HepG2 (cell line): ENCODE results near the gene GCM1. TPM values are rescaled to one million over a fixed set of nuclear protein-coding genes. Genes with fewer than 3 reads are reported as not detected.

Experiments used
- ATAC-seq: fragments of 200-7000 bp; cut with Tn5 transposase; 3 replicates; pipeline ENCODE4 v1.9.1; 2020; ENCODE audit warnings: mild to moderate bottlenecking, moderate library complexity
- BruUV-seq: library from RNA; stranded (reverse); fragments of 400-500 nt; replicated peaks from 2 replicates; lab custom pipeline; 2021; lab: Mats Ljungman, UMichigan
- CTCF ChIA-PET: fragments of 300-600 bp; formaldehyde crosslinking; extraction: SDS; loops from one replicate; lab custom pipeline; 2021; ENCODE audit warnings: low total read pairs, inconsistent platforms, low intra/inter-chr PET ratio; lab: Yijun Ruan, JAX
- POLR2A ChIA-PET: fragments of 350-600 bp; sonication (Branson Sonifier 250); formaldehyde crosslinking; loops from one replicate; lab custom pipeline; 2020; ENCODE audit warnings: antibody characterized with exemption, inconsistent platforms; lab: Yijun Ruan, JAX
- DNase-seq: peaks from one replicate; pipeline ENCODE4 v3.0.0-alpha.2; 2015; ENCODE audit warnings: low spot score
- FAIRE-seq: peaks from 3 replicates; lab custom pipeline; 2011; peaks lifted over from hg19 to GRCh38; lab: Jason Lieb, UNC
- H2AFZ ChIP-seq: one replicate; pipeline ENCODE4 v1.6.1; 2011; ENCODE audit warnings: low read length, inconsistent platforms
- H3K27ac ChIP-seq: fragments of 300-600 bp; 3 replicates; pipeline ENCODE4 v1.8.0; 2011; ENCODE audit warnings: mixed run types, mild to moderate bottlenecking, mixed read lengths, low read length, inconsistent platforms; ENCODE audit not compliant: insufficient read depth; ENCODE audit errors: extremely low read length
- H3K27me3 ChIP-seq, 2 experiments: fragments of 200-600 bp in 1 of 2; 2 replicates in 1 of 2; 3 replicates in 1 of 2; pipeline versions ENCODE4 v1.6.0 to v1.8.0; 2011; ENCODE audit warnings: low read length in 2 of 2, mild to moderate bottlenecking in 2 of 2, moderate library complexity in 2 of 2, inconsistent platforms in 1 of 2; ENCODE audit not compliant: insufficient read depth in 2 of 2, control insufficient read depth in 1 of 2
- H3K36me3 ChIP-seq, 2 experiments: fragments of 200-600 bp in 1 of 2; replicated peaks in 1 of 2; 2 replicates in 1 of 2; 3 replicates in 1 of 2; pipeline versions ENCODE4 v1.5.1 to v1.8.0; 2011; ENCODE audit warnings: low read length in 2 of 2, inconsistent platforms in 1 of 2; ENCODE audit not compliant: insufficient read depth in 2 of 2, control insufficient read depth in 1 of 2
- H3K4me1 ChIP-seq: 2 replicates; pipeline ENCODE4 v1.5.1; 2012; ENCODE audit warnings: low read length, inconsistent platforms; ENCODE audit not compliant: insufficient read depth
- H3K4me2 ChIP-seq: 2 replicates; pipeline ENCODE4 v1.6.0; 2011; ENCODE audit warnings: low read depth, low read length, inconsistent platforms
- H3K4me3 ChIP-seq, 3 experiments: fragments of 200-600 bp in 1 of 3; sonication (generic), shearing (Covaris generic) in 1 of 3; replicated peaks in 1 of 3; 2 replicates each; pipeline ENCODE4 v1.5.1; 2011 to 2016; ENCODE audit warnings: low read length in 3 of 3, inconsistent platforms in 2 of 3, low read depth in 2 of 3, mild to moderate bottlenecking in 2 of 3, control low read depth in 1 of 3, mixed read lengths in 1 of 3; ENCODE audit not compliant: insufficient read depth in 1 of 3
- H3K79me2 ChIP-seq: one replicate; pipeline ENCODE4 v1.6.1; 2011; ENCODE audit warnings: low read length, inconsistent platforms; ENCODE audit not compliant: insufficient read depth
- H3K9ac ChIP-seq: 2 replicates; pipeline ENCODE4 v1.6.0; 2011; ENCODE audit warnings: mild to moderate bottlenecking, low read depth, low read length, inconsistent platforms; ENCODE audit not compliant: insufficient read depth
- H3K9me3 ChIP-seq: 2 replicates; pipeline ENCODE4 v1.5.1; 2012; ENCODE audit warnings: mild to moderate bottlenecking, low read length
- H4K20me1 ChIP-seq: 2 replicates; pipeline ENCODE4 v1.6.0; 2011; ENCODE audit warnings: inconsistent platforms, mild to moderate bottlenecking, low read length, moderate library complexity; ENCODE audit not compliant: insufficient read depth
- BORCS8-MEF2B ChIP-seq: sonication (generic); formaldehyde crosslinking; IDR thresholded peaks from 2 replicates; pipeline ENCODE4 v1.8.0; 2022; ENCODE audit warnings: mild to moderate bottlenecking, missing genetic modification reagents
- DNMT1 ChIP-seq: sonication (generic); formaldehyde crosslinking; IDR thresholded peaks from 2 replicates; pipeline ENCODE4 v1.5.1; 2020; ENCODE audit warnings: mild to moderate bottlenecking, missing genetic modification reagents
- MAFF ChIP-seq: IDR thresholded peaks from 2 replicates; pipeline ENCODE4 v1.6.1; 2011; ENCODE audit warnings: low read depth, low read length, improper control_type of control experiment
- MAFK ChIP-seq, 2 experiments: IDR thresholded peaks in 1 of 2; conservative IDR thresholded peaks in 1 of 2; 2 replicates each; pipeline ENCODE4 v1.6.1; 2011; ENCODE audit warnings: improper control_type of control experiment in 2 of 2, low read length in 2 of 2
- PAF1 ChIP-seq: IDR thresholded peaks from 2 replicates; pipeline ENCODE4 v1.6.1; 2016; ENCODE audit warnings: missing genetic modification reagents, missing compliant biosample characterization
- ZNF234 ChIP-seq: sonication (generic); formaldehyde crosslinking; conservative IDR thresholded peaks from 2 replicates; pipeline ENCODE4 v1.5.1; 2020; ENCODE audit warnings: mild to moderate bottlenecking, missing genetic modification reagents
- ZNF354B ChIP-seq: sonication (generic); formaldehyde crosslinking; IDR thresholded peaks from 2 replicates; pipeline ENCODE4 v1.8.0; 2022; ENCODE audit warnings: mild to moderate bottlenecking, missing genetic modification reagents
- ZNF616 ChIP-seq: sonication (generic); formaldehyde crosslinking; IDR thresholded peaks from 2 replicates; pipeline ENCODE4 v1.5.0; 2020; ENCODE audit warnings: low read depth, mild to moderate bottlenecking, missing genetic modification reagents
- ZSCAN5A ChIP-seq: sonication (generic); formaldehyde crosslinking; IDR thresholded peaks from 2 replicates; pipeline ENCODE4 v1.8.0; 2022; ENCODE audit warnings: mild to moderate bottlenecking, missing genetic modification reagents, borderline replicate concordance
- WGBS: methylation state at CpG from one replicate; pipeline ENCODE4 v1.1.6; 2017; ENCODE audit warnings: low lambda C conversion rate; 5-methylcytosine and 5-hydroxymethylcytosine counted together
- in situ Hi-C: cut with HindIII; loops from 2 replicates; pipeline ENCODE4 v1.10.0; 2017; ENCODE audit warnings: low pct_unique_long_range_greater_than_20kb; ENCODE audit not compliant: extremely low pct_ligation_motif_present
- intact Hi-C: fragments of 100-400 bp; cut with micrococcal nuclease; formaldehyde crosslinking; loops from one replicate; pipeline ENCODE4 v1.10.0; 2022; ENCODE audit not compliant: unreplicated experiment
- polyA plus RNA-seq, 8 experiments: library from polyadenylated mRNA; depleted of rRNA in 3 of 8; stranded (reverse) in 7 of 8; unstranded in 1 of 8; fragments of >200 nt; fragmentation: Illumina TruSeq in 4 of 8; extraction: Trizol in 4 of 8; gene quantifications; 2 replicates each; pipeline versions ENCODE4 v1.2.1 to v1.2.3, GENCODE V29; 2011 to 2016; ENCODE audit warnings: low read depth in 4 of 8, missing spikeins in 1 of 8, mixed read lengths in 1 of 8; ENCODE audit not compliant: insufficient read depth in 1 of 8
- small RNA-seq, 3 experiments: library from RNA; depleted of rRNA; stranded (forward); fragments of <200 nt; gene quantifications; one replicate each; pipeline ENCODE3, GENCODE V24; 2012; ENCODE audit warnings: low read depth in 2 of 3, low replicate concordance in 1 of 3; ENCODE audit not compliant: insufficient read length in 3 of 3, insufficient read depth in 2 of 3
- total RNA-seq, 5 experiments: library from RNA; depleted of rRNA; stranded (reverse); fragments of >200 nt; fragmentation: Illumina TruSeq; extraction: Trizol; gene quantifications; 2 replicates each; pipeline ENCODE4 v1.2.3, GENCODE V29; 2016; ENCODE audit warnings: low read depth in 1 of 5

GCM1 gene
- total and polyA plus RNA-seq, 2 of the 13 experiments (the other 11 are each of a cell fraction or from before 2014, with no cell fraction given) = 0.04 to 0.13 TPM

DNA sequence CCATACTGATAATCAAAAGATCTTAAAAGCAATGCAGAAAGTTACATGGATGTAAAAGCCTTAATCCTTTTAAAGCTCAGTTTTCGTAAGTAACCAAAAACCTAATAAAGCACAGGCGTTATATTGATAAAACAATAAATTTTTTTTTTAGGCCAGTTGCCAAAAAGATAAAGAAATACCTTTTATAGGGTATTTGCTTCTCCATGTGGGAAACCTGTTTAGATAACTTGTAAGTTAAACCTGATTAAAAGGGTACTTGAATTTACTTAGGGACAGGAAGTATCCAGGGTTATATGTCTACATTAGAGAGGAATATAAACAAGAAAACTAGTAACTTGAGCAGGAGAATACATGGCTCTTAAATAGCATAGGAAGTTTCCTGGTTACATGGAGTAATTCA is 62.3 kb downstream of the GCM1 start (continued):
- TF ChIP-seq BORCS8-MEF2B (CRISPR knock-in tag) (no peak), PAF1 (CRISPR knock-in tag) (no peak)

GRCh38 chr6:53080813-53081212 is 67.8 kb downstream of the GCM1 start:
- in situ Hi-C loops = no loop called here
- POLR2A ChIA-PET = no interaction called here
- CTCF ChIA-PET = no interaction called here
- Histone ChIP-seq H3K79me2 (no peaks in the 10 kb centered on the region), H3K4me1 (no peaks in the 10 kb centered on the region), H3K4me3 (no peak overlapping the region), H3K9me3 (no peaks in the 10 kb centered on the region), H3K27ac (no peak overlapping the region), H3K36me3 (peaks cover 4 to 61% of the 10 kb centered on the region in 2 experiments), H3K27me3 (no peaks in the 10 kb centered on the region), H3K4me2 (no peak overlapping the region), H4K20me1 (no peaks in the 10 kb centered on the region), H3K9ac (no peak overlapping the region), H2AFZ (no peak overlapping the region)
- ATAC-seq (no peak), DNase-seq (no peak), FAIRE-seq (no peak)
- no TSS peak for BruUV-seq
- intact Hi-C loops = no loop called here
- 100% methylated on average over 1 of the region's 1 CpG for WGBS
- TF ChIP-seq MAFF = peak; percentile 73
- TF ChIP-seq MAFK (conservative IDR thresholded peaks at IDR 0.05 in 1 of 2, IDR thresholded peaks at IDR 0.05 in 1 of 2; ENCODE audit: low read length in 2 of 2) = peak; percentile 81 to 88
- TF ChIP-seq ZNF354B (CRISPR knock-in tag) = no peak
- no peak for TF ChIP-seq DNMT1 (CRISPR knock-in tag)
- no peak for TF ChIP-seq ZNF234 (CRISPR knock-in tag)
- TF ChIP-seq ZSCAN5A (CRISPR knock-in tag) = no peak
- TF ChIP-seq ZNF616 (CRISPR knock-in tag) = no peak

Small RNA genes lying within 50 kb of the gene (small RNA-seq; reads per million reads assigned to genes)
- gene RN7SL244P (0 reads per million in 3 experiments), gene RNU6-464P (0 reads per million in 3 experiments)

Other genes starting within 250 kb of the GCM1 start
- not detected in 2 replicates for gene GSTA3, start 239.1 kb downstream of the GCM1 start, total RNA-seq (2016; rRNA removed; fragmentation: Illumina TruSeq; extraction: Trizol)
- not detected in 2 replicates for gene GSTA3, start 239.1 kb downstream of the GCM1 start, polyA plus RNA-seq (2011; rRNA removed)
- gene GSTA4, start 153.6 kb downstream of the GCM1 start, total RNA-seq (2016; rRNA removed; fragmentation: Illumina TruSeq; extraction: Trizol) = 53.6 and 70.3 TPM in 2 replicates
- 25.9 and 34.1 TPM in 2 replicates for gene GSTA4, start 153.6 kb downstream of the GCM1 start, polyA plus RNA-seq (2011; rRNA removed)
- 15.5 and 25.4 TPM in 2 replicates for gene CILK1, start 87.0 kb downstream of the GCM1 start, total RNA-seq (2016; rRNA removed; fragmentation: Illumina TruSeq; extraction: Trizol)
- 8.7 and 11.4 TPM in 2 replicates for gene CILK1, start 87.0 kb downstream of the GCM1 start, polyA plus RNA-seq (2011; rRNA removed)
- gene FBXO9, start 83.4 kb downstream of the GCM1 start, total RNA-seq (2016; rRNA removed; fragmentation: Illumina TruSeq; extraction: Trizol) = 59.2 and 64.3 TPM in 2 replicates
- 93.5 and 98.4 TPM in 2 replicates for gene FBXO9, start 83.4 kb downstream of the GCM1 start, polyA plus RNA-seq (2011; rRNA removed)
- gene ELOVL5, start 200.1 kb upstream of the GCM1 start, total RNA-seq (2016; rRNA removed; fragmentation: Illumina TruSeq; extraction: Trizol) = 43.9 and 72.4 TPM in 2 replicates
- gene ELOVL5, start 200.1 kb upstream of the GCM1 start, polyA plus RNA-seq (2011; rRNA removed) = 50.1 and 51.9 TPM in 2 replicates